OCI-M1 (cell line): ENCODE results near the gene ADGRG6.

Experiments used
- DNase-seq: peaks from one replicate; lab custom pipeline; 2025; lab: John Stamatoyannopoulos, UW

Gene ADGRG6

GRCh38 chr6:142376115-142376514, 74.3 kb downstream of the ADGRG6 start:
- DNase-seq = no peak

- DNase-seq = no peak
Observed at GRCh38 chr6:142376800-142377496, 75.1 kb downstream of the ADGRG6 start.

DNA sequence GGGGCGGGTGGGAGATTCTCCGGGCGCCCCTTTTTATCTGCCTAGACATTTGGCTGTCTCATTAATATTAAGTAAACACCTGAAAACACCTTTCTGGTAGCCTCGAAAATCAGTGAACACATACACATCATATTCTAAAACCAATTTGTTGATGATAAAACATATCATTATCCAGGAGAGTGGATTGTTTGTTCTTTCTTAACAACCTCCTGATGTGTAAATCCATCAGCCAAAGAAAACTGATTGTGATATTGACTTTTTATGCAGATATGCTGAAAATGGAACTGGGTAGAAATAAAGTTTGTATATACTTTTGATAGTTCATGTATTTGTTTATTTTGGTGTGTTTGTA, 75.7 kb downstream of the ADGRG6 start:
- DNase-seq = no peak

DNA sequence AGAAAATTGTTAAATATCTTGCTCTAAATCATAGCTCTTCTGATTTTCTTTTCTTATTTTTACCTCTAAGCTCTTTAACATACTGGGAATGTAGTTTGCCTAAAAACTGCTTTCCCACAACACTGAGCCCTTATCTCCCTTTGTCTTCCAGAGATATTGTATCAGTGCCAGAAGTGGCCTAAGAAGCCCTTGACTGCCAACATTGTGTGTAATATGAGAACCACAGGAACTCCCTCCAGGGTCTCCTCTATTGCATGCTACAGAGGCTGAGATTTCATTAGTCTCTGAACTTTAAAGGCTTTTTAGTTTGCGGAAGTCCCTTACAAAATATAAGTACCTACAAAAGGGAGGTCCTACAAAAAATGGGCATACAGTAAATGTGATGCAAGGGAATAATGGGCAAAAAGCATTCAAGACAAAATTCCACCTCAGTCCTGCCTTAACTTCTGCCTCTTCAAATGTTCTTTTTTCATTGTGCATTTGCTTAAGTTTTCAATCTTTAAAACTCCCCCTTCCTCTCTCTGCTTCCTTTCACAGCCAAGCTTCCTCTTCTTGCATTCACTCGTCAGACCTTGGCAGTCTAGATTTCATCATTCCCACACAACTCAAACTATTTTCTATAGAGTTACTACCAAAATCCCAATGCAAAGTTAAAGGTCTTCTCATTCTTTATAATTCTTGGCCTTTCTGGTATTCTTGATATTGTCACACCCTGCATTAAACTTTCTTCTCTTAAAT, 76.5 kb downstream of the ADGRG6 start:
- peak; percentile 91 for DNase-seq

GRCh38 chr6:142380626-142381025, 78.8 kb downstream of the ADGRG6 start:
- DNase-seq = no peak

- no peak for DNase-seq
Observed at GRCh38 chr6:142381181-142381580, 79.4 kb downstream of the ADGRG6 start.

GRCh38 chr6:142381845-142382378, 80.1 kb downstream of the ADGRG6 start:
- DNase-seq = no peak

- no peak for DNase-seq
Observed at GRCh38 chr6:142384519-142385254, 82.9 kb downstream of the ADGRG6 start.

GRCh38 chr6:142385352-142385751, 83.5 kb downstream of the ADGRG6 start:
- no peak for DNase-seq

GRCh38 chr6:142386657-142387056, 84.8 kb downstream of the ADGRG6 start:
- DNase-seq = no peak

DNA sequence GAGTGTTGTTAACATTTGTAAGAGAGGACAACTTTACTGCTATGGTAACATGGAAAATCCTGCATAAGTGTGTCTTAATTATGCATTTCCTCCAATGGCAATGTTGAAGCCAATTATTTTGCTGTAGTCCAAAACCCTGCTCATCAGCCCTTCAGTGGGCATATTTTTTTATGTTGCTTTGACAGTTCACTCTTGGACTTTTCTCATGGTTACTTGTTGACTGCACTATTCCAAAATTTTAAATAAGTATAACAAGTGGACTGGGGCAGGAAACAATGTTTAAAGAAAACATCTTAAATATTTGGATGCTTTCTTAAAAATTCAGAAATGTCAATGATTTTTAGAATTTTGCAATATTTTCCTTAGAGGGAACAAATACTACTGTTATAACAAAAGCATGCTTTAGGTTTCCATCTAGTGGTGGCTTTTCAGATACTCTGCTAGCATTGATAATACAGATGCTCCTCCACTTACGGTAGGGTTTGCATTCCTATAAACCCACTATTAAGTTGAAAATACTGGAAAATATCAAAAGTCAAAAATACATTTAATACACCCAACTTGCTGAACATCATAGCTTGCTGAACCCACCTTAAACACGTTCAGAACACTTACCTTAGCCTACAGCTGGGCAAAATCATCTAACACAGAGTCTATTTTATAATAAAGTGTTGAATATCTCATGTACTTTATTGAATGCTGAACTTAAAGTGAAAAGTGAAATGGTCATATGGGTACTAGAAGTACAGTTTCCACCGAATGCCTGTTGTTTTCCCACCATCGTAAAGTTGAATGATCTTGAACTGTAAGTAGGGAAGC, 86.4 kb downstream of the ADGRG6 start:
- DNase-seq = peak; percentile 76

GRCh38 chr6:142395266-142395665, 93.5 kb downstream of the ADGRG6 start:
- no peak for DNase-seq

GRCh38 chr6:142395768-142396231, 94.0 kb downstream of the ADGRG6 start:
- peak; percentile 74 for DNase-seq

DNA sequence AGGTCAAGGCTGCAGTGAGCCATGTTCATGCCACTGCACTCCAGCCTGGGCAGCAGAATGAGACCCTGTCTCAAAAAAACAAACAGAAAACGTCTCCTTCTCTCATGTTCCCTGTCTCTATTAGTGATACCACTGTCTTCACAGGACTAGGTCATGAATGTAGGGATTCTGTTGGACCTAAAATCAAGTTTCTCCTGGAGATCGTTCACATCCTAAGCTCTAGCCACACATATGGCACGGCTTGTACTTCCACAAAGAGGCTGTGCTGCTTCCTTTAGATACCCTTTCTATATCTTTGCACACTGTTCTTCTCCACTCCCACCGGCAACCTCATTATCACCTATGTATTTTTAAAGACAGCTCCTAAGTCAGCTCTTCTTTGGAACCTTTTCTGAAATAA, 96.5 kb downstream of the ADGRG6 start:
- no peak for DNase-seq

DNA sequence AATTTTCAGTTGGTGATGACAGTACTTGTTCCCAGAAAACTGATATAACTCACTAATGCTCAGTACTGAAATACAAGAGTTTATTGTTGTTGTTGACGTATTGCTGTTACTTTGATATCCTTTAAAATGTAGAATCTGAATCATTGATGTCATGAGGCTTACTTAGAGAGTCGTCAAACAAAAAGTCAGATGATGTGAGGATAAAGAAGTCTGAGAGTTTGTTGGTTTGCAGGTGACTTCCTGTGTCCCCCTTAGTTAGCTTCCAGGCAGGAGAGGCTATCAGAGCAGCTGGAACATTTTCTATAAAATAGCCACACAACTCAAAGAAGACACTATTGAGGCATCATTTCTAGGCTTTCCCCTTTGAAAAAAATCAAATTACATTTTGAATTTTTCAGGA, 97.9 kb downstream of the ADGRG6 start:
- DNase-seq = no peak

DNA sequence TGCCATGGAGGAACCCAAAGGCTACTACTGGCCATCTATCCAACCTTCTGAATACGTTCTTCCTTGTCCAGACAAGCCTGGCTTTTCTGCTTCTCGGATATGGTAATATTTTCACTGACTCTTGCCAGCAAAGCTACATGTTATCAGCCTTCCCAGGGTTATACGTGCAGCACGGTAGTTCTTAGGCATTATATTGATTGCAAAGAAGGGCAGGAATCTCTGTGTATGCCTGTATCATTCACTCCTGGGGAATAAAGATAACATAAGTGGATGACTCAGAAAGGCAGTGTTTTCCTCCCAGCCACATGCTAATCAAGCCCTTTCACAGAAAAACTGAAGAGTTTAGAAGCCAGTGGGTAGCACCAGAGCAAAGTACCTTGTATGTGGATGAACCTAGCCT, 98.7 kb downstream of the ADGRG6 start:
- peak; percentile 96 for DNase-seq

DNA sequence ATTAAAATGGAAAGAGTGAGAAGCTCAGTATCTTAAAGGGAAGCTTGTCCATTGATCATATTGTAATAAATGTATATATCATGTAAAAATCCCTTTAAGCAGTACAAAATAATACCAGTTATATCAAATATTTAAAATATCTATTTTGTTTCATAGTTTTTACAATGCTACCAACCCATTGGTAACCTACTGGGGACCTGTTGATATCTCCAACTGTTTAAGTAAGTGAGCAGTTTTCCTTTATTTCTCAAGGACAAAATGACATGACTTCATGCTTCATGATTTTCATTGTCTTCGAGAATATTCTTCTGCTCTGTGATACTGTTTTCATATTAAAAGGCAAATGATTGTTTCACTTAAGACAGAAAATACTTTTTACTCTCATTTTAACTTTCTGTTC, 100.0 kb downstream of the ADGRG6 start:
- DNase-seq = no peak

DNA sequence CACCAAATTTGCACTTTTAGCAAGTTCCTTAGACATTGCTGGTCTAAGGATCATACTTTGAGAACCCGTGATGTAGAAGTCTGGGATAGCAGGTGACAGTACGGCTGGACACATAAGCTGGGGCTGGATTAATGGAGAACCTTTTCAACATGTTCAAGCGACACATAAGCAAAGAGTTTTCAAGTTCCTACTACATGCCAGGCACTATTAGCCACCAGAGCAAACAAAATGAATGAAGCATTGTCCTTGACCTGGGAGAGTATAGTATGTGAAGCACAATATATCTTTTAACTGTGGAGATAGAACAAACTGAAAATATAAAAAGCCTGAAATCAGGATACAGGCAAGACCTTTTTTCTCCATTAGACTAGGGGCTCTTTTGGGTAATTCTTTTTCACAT, 102.9 kb downstream of the ADGRG6 start:
- DNase-seq = no peak

- no peak for DNase-seq
Observed at GRCh38 chr6:142406131-142406530, 104.3 kb downstream of the ADGRG6 start.

- DNase-seq = no peak
Observed at GRCh38 chr6:142407685-142408273, 106.0 kb downstream of the ADGRG6 start.

DNA sequence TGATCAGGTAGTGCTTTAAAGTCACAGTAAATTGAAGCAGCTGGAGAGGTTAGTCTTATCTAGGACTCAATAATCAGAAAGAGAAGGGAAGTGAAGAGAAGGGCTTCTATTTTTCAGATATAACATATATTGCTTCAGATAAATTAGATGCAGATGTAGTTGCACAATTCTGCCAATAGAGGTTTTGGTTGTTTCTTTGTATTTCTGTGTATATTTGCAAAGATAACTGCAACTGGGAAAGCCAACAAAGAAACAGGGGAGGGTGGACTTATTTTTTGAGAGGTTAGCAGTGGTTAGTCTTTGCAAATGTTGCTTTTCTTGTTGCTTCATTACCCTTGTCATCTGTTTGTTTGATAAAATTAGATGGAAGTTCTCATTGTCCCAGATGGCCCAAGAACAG, 106.6 kb downstream of the ADGRG6 start:
- peak; percentile 38 for DNase-seq
